GM03348 (cell line): ENCODE data around the gene SORBS1.
"Not testable (repeated sequence)": the region's sequence is repeated elsewhere in the genome, so short reads cannot be mapped to it uniquely, and the experiment has no call there.

ENCODE experiments used
- DNase-seq: peaks from one replicate; pipeline ENCODE4 v3.0.0; 2012; ENCODE audit warnings: low spot score

The SORBS1 gene

DNA sequence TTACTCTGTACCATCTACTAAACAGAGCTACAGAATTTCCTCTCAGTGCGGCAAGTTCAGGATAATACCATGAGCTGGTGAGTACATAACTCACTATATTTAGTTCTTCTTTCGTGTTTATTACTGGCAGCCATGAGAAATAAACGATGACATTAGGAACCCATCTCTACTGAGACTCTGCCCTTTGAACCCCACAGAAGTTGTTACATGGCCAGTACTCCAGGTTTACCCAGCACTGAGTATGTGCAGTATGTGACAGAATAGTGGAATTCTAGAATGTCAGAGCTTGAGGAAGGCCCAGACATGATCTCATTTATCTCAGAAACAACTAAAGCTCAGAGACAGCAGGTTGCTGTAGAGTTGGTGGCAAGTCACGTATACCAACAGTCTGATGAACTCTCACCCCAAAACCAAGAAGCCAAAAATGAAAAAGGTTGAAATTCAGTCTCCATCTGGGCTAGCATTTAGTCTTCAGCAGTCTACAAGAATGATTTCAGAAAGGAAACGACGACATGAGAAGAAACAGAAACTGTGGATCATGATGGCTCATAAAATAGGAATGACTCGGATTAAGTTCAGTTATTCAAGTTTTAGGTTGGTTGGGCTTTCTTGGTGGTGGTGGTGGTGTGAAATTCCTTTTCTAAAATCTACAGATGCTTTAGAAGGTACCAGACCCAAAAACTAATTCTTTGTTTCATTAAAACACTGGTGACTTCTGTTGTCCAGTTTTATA is 78.5 kb downstream of the SORBS1 start:
- DNase-seq = no peak

DNA sequence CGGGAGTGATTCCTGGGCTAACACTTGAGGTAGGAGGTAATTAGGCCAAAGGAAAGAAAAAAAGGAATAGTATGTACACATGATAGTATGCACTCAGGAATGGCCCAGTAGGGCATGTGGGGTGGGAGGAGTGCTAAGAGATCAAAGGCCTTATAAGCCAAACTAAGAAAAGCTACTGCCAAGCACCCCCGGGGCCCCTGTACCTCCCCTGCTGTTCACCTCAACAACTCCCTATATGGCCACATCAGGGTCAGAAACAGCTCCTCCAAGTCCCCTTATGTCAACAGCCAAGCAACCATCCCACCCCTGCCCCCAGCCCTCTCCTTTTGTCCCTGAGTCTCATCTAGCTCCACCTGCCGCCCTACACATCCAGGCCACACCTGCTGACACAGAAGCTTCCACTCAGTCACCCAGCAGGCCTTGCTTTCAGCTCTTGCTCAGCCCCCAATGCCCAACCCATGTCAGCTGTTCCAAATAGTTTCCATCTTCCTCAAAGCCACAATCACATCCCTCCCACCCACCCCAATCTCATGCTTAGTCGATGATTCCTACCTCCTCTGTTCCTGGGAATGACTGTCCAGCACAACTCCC is 80.2 kb downstream of the SORBS1 start:
- DNase-seq = no peak

DNA sequence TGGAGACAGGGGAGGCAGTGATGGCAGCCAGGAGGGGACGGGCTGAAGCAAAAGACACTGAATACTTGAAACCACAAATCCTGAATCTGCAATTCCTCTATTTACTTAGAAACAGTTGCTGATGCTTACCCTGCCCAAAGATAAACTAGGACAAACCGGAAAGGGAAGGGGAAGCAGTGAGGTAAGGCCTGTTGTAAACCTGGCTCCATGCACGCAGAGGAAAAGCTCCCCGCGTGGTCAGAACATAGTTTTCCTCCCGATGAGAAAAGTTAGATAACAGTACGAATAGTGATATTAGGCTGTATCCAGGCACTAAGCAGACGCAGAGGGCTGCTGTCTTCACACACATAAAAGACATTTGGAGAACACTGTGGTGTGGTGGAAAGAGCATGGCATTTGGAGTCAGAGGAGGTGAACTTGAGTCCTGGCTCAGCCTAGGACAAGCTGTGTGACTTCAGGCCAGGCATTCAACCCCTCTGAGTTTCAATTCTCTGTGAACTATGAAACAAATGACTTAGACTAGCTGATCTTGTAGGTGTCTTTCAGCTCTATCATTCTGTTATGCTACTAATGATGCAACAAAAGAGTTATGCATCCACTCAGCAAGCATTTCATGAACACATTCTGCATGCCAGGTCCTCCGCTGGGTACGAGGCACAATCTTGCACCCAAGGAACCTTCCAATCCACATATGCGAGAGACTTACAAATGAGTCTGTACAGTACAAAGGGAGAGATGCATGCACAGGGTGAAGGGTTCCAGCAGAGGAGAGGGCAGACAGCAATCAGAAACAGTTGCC is 80.9 kb downstream of the SORBS1 start:
- DNase-seq = peak; percentile 38

DNA sequence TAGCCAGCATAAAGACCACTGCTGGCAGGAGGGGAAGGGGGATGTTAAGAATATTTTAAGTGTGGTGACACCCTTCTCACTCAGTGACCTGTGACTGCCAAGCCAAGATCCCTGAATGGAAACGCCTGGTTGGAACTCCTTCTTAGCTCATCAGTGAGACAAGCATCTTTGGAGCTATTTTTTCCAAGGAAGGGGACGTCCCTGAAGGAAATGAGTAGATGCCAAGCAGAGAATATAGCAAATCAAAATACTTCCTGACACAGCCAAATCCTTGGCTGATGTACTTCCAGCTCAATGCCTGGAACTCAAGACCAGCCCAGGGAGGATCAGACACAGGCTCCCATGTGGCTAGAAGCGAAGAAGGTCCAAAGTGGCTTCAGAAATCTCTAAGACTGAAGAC is 82.2 kb downstream of the SORBS1 start:
- no peak for DNase-seq

DNA sequence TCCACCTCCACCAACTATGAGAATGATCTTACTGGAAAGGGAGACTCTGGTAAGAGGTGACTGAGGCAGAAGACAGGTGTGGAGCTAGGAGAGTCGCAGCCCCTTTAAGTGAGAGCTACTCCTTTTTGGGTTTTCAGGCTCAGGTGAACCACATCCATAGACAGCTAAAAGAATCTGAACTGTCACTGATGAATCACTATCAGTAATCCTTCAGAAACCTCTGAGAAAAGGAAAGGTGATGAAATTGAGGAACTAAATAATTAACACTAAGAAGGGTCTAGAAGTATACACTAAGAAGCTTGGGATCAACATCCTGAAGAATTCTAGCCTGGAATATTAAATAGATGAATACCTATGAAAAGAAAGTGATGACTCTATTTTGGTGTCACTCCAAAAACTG is 83.0 kb downstream of the SORBS1 start:
- DNase-seq = no peak

DNA sequence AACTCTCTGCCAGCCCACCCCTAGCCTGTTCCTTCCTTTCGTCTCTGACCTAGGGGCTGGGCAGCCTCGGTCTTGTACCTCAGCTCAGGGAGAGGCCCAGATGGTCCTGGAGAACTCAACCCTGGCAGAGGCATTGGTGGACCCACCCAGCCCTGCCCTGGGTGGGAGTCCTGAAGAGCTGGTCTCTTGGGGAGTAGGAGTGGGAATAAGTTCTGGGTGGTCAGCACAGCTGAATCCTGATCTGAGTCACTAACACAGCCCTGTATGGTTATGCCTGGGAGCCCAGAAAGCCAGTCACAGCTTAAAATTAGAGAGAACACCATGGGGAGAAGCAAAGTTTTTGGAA is 84.0 kb downstream of the SORBS1 start:
- DNase-seq = no peak

DNA sequence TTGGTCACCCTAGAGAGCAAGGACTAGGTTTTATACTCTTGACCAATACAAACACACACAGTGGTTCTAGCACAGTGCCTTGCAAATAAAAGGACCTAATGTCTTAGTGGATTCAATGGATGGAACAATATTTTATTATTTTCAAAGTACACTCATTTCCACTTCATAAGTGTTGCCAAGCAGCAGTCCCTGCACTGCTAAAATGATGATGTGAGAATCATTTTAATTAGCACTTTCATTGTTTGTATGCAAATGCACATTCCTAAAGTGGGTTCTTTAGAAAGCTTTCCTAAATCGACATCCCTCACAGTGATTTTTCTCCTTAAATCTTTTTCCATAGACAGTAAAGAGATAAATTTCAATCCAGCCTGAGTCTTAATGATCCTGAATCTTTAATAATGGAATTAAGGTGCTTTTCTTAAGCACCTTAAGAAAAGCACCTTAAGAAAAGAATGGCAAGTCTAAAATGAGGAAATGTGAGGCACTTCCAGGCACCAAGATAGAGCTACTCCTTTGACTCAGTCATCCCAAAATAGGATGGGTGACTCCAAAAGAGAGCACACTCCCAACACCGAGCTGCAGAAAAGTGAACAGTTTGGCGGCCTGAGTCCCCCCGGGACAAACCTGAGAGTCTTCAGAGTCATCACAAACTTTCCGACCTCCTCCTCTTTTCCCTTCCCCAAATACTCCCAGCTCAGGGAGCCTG is 84.5 kb downstream of the SORBS1 start:
- DNase-seq = no peak

DNA sequence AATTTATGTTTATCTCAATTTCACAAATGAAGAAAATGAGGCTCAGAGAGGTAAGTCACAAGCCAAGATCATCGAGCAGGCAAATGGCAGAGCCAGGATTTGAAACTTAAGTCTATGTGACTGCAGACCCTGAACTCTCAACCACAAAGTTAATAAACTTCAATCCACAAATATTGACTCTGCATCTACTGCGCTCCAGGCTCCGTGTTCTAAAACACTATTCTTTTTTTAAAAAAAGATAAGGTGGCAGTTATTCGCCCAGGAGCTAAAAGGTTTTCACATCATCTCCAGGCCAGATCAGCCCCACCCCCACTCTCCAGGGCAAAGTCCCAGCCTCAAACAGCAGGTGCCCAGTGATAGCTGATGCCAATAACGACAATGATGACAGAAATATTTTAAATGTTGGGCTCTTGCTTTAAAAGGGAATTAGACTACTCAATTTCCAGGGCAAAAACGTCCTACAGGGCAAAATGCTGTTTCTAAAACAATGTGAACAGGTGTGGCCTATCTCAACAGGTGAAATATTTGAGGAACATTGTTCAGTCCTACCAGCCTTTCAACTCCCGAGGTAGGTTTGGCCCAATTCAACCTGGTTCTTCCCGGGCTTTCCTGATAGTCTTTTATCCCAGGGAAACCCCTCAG is 85.2 kb downstream of the SORBS1 start:
- no peak for DNase-seq

DNA sequence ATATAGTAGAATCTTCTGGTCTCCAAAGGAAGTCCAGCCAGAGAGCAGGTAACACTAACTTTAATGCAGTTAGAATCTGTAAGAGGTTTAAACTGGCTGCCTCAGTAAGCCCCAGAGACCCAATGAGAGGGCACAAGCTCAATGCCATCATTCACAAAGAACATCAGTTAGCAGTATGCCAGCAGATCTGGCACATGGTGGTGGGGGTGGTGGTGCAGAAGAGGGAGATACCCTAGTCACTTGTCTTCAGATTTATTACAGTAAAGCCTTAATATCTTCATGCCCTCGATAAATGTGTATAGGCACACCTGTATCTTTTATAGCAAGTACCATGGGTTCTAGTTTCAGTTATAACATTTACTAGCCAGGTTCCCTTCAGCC is 86.2 kb downstream of the SORBS1 start:
- DNase-seq = no peak

DNA sequence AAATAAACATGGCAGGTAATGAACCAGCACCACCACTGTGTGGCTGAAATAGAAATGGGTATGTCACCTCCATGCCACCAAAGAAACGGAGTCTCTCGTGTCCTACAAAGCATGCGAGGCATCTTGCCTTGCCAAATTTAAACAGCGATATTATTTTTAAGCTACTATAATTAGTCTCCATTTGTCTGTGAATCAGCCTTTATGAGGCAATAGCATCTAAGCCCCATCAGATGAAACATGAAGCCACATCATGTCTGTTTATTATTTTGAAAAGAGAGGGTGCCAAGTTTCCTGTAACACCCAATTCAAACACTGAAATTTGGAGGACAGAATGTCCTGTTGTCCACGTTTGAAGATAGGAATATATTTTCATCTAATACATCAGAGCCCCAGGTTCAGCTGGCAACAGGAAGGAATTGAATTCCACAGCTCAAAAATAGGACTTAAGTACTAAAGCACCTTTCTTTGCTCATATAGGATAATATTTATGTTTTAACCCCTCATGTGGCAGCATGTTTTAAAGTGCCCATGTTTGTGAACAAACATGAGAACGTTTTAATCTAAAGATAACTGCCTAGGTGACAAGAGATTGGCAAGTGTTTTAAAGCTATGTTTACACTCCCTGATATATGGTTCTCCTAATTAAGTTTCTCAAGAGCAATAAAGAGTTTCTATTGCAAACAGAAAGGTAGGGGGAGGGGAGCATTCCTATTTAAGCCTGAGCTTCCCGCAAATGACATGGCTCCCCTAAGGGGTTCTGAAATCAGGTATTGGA is 86.8 kb downstream of the SORBS1 start:
- peak; percentile 64 for DNase-seq

DNA sequence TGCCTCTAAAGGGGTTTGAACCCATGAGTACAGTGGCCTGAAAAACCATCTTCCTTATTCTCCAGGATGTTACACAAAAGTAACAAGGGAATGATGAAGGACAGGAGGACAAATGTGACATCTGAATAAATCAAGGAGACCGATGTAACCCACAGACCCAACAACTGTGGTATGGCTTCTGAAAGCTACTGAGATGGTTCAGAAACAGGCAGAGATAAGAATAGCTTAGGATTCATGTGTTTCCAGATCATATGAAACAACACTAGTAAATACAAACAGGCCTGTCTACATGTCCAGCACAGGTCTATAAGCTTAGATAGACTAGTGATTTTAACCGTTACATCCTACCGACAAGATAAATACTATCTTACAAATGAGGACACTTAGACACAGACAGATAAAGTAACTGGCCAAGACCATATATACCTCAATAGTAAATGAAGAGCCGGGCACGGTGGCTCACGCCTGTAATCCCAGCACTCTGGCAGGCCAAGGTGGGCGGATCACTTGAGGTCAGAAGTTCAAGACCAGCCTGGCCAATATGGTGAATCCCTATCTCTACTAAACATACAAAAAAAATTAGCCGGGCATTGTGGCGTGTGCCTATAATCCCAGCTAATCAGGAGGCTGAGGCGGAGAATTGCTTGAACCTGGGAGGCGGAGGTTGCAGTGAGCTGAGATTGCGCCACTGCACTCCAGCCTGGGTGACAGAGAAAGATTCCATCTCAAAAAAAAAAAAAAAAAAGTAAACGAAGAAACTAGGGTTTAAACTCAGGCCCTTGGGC is 88.7 kb downstream of the SORBS1 start:
- DNase-seq = no peak

DNA sequence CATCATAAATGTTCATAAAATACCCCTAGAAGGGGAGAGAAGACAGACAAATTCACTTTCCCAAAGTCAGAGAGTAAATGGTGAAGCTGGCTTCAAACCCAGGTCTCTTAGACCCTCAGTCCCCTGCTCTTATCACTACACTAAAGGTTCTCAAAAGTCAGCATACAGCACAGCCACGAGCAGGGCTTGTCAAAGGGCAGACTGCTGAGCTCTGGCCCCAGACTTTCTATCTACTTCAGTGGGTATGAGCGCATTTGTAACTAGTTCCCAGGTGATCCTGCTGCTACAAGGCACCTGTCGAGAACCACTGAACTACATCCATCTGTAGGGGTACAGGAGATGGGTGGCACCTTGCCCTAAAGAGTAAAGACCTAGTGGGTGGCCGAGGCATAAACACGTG is 91.5 kb downstream of the SORBS1 start:
- no peak for DNase-seq

DNA sequence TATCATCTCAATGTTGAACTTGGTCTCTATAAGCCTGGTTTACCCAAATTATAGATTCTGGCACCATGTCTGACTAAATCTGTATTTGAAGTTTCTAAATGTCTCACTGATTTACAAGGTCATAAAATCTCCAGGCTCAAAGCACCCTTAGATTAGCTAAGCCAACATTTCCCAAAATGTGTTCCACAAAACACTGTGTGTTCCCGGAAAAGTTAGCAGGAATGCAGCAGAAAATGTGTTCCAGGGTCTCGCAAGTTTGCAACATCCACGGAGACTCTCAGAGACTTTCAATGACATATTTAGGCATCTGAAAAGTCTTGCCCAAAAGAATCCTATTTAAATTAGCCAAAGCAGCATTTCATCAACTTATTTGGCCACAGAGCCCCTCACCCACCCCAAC is 91.9 kb downstream of the SORBS1 start:
- DNase-seq = no peak

DNA sequence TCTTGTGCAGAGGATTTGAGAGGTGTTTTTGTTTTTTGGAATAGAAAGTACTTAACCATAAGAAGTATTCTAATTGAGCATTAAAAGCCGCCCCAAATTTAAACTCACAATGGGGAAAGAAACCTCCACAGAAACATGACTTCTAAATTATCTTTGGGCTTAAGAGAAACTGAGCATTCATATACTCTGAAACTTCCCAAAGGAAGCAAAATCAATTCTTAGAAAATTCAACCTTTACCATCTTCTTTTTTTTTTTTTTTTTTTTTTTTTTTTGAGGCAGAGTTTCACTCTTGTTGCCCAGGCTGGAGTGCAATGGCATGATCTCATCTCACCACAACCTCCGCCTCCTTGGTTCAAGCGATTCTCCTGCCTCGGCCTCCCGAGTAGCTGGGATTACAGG is 93.5 kb downstream of the SORBS1 start:
- DNase-seq = not testable (repeated sequence)

DNA sequence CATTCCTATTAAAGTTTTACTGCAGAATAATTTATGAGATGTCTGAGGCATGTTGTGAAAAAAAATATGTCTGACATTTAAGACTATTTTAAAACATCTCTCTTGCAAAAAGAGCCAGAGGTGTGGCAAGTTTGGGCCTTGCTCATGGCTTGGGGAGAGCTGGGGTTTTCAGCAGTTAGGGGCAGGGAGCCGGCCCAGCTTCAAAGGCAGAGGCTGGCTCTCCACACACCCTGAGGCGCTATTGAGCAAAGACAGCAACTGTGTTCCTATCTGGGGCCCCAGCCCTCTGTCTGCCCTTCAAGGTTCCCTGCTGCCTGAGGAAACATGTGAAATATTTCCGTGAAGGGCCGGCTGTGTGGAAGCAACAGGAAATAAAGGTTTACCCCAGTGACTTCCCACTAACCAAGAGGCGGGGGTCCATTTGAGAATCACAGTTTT is 94.0 kb downstream of the SORBS1 start:
- peak; percentile 36 for DNase-seq

DNA sequence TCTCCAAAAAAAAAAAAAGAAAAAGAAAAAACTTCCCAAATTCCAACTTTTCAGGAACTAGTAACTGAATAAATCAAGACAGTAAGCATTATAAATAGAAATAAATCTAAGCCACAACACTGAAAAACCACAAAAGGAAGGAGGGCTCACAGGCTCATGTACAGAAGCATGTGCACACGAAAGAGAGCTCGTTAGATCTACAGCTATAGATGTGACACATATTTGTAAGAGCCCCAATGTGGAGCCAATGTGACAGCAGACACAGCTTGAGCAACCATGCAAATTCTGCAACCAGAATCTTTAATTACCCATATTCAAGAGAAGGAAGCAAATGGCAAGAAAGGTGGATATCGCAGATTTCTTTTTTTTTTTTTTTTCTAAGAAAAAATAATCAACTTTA is 94.7 kb downstream of the SORBS1 start:
- no peak for DNase-seq

DNA sequence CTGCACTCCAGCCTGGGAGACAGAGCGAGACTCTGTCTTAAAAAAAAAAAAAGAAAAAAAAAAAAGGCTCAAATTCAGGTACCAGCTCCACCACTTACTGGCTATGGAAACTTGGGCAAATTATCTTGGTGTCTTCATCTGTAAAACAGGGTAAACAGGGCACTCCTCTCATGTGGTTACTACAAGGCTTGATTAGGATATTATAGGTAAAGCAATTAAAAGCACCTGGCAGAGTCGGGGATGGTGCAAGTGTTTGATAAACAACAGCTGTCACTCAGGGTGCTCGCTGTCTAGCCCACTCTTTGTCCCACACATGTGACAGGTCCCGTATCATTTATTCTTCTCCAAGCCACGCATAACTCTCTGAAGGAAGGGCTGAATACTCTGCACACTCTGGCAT is 96.9 kb downstream of the SORBS1 start:
- DNase-seq = no peak

DNA sequence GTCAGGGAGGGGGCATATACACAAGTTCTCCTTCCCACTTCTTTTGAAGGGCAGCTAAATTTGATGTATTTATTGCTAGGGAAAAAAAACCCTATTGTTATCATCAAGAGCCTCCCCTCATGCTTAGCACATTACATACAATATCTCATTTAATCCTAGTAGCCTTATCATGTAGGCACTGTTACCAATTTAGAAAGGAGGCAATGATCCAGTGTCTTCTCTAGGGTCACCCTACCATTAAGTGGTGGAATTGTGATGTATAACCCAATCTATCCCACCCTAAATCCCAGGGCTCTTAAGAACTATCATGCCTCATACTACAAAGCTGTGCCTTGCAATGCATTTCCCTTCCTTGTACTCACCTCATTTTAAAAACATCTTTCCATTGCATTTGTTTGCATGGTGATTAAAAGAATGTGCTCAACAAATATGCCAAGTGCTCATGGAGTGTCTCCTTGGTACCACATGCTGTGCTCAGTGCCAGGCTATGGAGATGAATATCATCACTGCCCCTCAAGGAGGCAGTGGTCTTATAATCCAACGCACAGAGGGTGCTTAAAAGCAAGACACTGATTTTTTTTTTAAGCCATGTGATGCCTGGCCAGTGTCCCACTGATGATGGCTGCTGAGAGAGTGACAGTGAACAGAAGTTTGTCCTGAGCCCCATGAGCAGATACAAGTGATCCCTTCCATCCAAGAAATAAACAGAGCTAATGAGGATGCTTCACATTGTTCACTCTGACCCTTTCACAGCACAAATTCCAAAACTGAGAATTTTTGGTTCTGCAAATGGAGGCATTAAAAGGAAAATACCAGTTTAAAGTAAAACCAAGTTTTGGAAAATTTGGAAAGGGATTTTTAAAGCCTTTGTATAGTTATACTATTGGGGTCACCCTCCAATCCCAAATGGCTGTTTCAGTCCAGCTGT is 98.2 kb downstream of the SORBS1 start:
- DNase-seq = no peak

DNA sequence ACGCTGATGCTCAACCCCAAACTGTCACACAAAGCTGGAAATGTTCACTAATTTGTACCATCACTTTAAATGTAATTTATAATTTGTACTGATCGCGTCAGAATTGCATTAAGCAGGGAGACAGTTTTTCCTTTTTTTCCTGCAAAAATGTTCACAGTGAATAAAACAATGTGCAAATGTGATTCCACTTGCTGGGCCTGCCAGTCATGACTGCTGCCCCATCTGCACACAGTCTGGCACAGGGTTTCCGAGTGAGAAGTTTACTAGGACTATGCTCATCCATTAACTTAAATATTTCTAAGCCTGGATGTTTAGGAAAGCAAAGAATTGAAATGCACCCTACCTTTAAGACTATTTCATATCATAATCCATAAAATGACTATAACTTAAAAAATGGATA is 99.6 kb downstream of the SORBS1 start:
- no peak for DNase-seq
